ENCODE data around the gene MAP3K15.

GRCh38 chrX:19389227-19389845 is 126.0 kb downstream of the MAP3K15 start:
- TF ChIP-seq CTCF (conservative IDR thresholded peaks at IDR 0.05; ENCODE audit: low read depth, low read length) (no peak), EZH2 (IDR thresholded peaks at IDR 0.05; ENCODE audit: low read length, unreplicated experiment) (no peak)
